GM19463 (cell line): Measurements from ENCODE around the gene RHOJ.

ENCODE experiments used
- ATAC-seq: cut with Tn5 transposase; IDR thresholded peaks from one replicate; pipeline ENCODE4 v1.9.1; 2021; ENCODE audit warnings: mild to moderate bottlenecking, moderate library complexity; ENCODE audit not compliant: unreplicated experiment

Gene RHOJ

DNA sequence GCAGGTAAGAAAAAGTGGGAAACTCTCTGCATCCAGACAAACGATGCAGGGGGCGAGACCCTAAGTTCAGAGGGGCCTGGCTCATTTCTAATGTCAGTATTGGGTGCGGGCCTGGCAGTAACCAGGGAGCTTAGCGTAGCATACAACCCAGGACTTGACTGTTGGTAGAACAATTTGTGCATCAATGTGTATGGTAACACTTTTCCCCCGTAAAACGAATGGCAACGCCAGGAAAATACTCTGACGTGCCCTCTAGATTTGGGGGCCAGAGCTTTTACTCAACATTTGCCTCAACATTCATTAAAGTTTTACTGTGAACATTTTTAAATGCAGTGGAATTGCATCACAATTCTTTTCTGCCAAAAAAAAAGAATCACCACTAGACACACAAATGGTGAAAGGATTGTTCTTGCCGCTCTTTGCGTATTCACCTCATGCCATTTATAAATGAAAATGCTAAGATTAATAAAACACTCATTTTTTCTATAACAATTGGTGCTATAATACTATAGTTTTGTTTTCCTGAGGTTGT is 867 bp downstream of the RHOJ start:
- no peak for ATAC-seq

DNA sequence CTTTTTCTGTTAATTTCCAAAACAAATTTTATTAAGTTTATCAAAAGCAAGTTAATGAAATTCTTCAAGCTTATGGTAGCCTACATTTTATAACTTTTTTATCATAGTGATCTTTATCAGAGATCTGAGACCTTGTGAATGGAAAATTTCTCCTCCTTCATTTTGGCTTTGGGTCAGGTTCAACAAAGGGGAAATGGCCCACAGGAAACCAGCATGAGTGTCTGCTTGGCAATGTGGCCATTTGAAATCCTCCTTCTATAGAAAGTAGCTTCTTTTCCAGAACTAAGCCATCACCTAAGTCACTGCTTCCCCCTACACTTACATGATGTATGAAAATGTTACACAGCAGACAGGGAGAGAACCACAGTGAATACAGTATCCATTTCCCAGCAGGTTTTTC is 1.6 kb downstream of the RHOJ start:
- no peak for ATAC-seq

DNA sequence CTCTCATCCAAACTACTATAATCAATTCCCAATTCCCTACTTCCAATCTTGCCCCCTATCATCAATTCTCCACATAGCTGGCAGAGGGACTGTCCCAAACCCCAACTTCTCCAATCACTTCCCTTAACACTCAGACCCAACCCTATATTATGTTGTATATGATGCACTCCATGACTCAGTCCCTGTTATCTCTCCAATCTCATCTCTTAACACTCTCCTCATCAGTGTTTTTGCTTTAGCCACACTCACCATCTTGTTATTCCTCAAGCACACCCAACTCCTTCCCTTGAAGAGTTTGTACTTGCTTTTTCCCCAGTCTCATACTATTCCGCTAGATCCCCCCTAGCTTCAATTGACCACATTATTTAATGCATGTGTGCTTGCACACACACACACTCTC is 4.9 kb downstream of the RHOJ start:
- ATAC-seq: no peak

DNA sequence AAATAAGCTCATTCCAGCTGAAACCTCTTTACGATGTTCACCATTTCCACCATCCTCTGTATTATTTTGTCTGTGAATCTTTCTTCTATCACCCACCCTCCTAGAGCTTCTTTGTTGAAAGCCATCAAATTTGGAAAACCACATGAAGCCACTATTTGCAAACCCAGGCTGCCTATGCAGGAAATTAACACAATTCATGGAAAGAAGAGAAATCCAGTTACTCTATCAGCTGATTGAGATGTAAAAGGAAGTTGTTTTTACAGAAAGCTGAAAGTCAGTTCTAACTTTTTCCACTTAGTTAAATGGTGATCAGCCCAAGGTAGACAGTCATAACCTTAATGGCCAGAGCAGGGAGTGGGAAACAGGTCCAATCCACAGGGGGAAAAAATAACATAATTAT is 6.6 kb downstream of the RHOJ start:
- ATAC-seq: no peak

DNA sequence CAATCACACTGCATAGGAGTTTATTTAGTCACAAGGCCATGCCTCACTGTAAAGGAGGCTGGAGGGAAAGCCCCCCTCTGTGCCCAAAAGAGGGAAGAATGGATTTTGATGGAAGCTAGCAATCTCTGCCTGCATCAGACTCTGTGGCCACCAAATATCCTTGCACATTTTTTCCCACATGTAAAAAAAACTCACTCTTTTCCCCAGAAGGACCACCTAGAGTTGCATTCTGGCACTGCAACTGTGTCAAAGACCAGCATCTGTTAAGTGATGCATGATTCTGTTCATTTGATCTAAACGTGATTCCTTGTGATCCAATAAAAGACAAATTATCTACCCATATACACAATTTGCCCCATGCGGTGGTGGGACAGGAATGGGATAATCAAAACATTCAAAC is 8.0 kb downstream of the RHOJ start:
- ATAC-seq: no peak

DNA sequence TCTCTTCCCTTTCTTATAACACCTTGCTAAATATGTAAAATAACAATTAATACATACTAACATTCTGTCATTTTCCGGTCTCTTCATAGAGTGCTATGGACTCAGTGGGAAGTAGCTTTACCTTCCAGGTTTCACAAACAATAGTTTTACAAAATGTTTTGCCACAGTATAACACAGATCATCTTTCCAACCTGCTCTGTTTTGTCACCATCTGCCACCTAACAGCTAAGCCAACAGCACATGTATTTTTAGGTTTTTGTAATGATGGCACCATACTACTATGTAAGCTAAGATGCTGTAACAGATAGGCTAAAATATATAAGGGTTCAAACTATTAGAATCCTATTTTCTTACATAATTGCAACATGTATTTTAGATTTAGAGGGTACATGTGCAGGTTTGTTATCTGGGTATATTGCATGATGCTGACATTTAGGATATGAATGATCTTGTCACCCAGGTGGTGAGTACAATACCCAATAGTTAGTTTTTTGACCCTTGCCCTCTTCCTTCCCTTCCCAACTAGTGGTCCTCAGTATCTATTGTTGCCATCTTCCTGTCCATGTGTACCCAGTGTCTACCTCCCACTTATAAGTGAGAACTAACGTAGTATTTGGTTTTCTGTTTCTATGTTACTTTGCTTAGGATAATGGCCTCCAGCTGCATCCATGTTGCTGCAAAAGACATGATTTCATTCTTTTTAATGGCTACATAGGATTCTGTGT is 8.7 kb downstream of the RHOJ start:
- no peak for ATAC-seq

DNA sequence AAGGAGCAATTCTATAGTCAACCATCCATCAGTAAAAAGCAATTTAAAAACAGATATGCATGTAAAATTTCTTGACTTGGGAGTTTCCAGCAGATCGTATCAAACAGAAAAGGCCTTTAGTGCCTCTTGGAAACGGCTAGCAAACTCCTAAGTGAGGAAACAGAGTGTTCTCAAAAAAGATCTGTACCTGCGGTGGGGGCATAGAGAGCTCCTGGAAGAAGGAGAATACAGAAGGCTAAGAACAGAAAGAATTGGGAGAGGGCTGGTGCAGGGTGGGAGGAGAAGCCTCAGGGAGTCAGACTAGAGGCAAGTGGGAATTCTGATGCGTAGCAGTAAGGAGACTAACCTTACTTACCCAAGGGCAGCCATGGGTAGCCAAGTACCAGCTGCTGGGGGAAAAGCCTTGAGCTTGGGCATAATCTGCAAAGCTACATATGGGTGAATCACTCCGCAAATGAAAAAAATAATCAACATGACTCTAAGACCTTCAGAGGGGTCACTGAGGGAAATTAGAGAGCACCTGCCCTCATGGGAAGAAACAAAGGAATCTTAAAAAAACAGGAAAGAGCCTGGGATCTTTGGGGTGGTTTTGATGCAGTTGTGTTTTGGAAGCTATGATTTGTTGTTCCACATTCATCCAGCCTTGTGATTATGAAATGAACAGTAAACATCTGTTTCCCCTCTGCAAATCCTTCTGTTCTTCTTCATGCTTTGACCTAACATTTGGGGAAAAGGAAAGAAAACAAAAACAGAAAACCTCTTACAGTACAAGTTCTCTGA is 10.4 kb downstream of the RHOJ start:
- ATAC-seq: no peak

DNA sequence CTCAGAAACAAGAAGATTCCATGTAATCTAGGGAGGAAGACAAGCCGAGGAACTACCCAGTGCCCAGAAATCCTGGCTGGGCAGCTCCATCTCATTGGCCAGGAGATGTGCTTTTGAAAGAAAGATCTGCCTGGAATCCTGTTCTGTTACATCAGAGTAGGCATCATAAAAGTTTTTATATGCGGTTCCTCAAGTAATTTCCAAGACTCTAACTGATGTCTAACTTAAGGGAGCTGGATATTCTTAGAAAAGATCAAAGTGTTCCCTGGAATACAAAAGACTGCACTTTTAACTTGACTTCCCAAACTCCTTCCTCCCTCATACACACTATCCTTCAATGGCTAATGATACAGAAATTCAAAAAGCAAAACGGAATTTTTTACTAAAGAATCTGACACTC is 16.3 kb downstream of the RHOJ start:
- no peak for ATAC-seq

DNA sequence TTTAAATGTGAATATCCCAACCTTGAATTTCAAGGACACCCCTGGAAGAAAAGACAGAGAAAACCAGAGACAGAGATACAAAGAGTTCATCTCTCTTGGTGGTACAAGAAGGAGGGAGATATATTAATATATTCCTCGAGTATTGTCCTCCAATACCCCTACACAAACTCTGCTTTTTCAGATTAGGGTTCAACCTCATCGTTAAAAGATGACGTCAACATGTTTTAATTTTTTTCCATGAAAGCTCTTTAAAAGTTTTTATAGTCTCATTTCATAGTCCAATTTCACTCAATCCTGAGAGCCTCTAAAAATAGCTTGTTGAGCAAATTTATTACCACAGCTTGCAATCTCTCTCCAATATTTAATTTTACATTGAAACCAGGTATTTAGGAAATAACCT is 19.4 kb downstream of the RHOJ start:
- ATAC-seq: no peak

DNA sequence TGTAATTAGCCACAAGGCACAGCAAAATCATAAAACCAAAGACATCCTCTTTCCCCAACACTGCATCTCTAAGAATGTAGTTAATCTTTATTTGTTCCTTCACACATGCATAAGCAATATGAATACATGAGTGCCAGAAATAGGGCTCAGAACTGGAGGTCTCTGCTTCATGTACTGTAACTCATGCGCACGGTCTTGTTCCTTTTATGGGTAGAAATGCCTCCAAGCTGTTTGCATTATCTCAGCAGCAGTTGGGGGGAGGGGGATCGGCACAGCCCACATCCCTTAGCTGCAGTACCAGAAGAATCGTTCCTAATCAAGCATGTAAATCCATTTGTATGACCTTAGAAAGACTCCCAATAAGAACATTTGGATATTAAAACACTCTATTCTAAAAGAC is 20.0 kb downstream of the RHOJ start:
- no peak for ATAC-seq

DNA sequence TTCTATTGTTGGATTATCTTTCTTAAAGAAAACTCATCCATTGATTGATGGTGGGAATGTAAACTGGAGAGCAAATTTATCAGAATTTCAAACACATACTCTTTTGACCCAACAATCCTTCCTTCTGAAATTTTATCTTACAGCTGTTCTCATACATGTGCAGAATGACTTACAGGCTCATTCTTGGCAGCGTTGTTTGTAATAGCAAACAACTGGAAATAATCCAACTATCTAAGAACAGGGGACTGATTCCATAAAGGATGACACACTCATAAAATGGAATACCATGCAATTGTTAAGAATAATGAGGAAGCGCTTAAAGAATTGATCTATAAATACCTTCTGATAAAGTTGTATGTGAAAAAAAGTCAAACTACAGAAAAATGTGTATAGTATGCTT is 24.0 kb downstream of the RHOJ start:
- ATAC-seq: no peak

DNA sequence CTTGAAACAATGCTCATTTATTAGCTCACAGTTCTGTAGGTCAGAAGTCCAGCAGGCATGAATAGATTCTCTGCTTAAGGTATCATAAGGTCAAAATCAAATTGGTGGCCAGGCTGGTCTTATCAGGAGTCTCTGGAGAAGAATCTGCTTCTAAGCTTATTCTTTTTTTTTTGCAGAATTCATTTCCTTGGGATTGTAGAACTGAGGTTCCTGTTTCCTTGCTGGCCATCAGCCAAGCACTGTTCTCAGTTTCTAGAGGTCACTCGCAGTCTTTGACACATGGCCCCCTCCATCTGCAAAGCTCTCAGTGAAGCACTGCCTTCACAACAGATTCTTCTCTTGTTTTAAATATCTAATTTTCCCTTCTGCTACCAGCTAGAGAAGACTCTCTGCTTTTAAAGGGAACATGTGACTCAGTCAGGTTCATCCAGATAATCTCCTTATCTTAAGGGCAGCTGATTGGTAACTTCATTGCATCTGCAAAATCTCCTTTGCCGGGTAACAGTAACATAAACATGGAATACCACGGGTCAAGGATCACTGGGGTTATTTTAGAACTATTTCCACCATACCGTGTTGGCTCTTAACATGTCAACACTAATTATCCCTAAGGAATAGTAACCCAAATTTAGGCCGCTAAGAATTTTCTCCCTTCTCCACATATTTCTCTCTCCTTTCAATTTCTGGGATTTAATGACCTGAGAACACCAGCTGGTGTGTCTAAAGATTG is 25.3 kb downstream of the RHOJ start:
- no peak for ATAC-seq

DNA sequence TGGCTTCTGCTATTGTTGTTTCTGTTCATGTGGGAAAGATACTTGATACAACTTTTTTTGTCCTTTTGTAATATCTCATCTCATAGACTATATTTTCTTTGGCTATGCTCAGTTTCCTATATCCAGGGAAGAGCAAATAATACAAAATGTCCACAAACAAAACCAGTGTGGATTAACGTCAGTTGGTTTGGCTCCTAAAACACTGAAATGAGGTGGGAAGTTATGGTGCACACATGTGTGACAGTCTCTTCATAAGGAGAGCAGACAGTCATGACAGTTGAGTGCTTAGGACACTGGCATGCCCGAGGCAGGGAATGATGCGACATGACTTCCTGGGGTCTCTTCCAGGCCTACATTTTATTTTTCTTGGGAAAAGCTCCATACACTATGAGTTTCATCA is 27.5 kb downstream of the RHOJ start:
- ATAC-seq: no peak

DNA sequence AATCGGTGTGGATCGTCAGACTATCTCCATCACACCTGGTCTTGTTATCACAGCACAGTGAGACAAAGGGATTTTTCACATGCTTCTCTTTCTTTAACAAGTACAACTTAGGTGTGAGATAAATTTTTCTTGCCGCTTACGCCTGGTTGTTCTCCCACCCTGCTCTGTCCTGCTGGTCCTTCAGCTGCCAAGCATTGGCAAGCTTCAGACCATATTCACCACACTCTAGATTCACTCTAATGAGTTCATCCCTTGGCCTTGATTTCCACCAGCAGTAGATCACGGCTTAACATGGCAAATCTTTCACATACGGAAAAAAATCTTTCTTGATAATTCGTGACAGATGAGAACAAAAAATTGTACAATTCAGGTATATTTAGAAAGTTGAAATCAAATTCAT is 33.5 kb downstream of the RHOJ start:
- ATAC-seq: no peak

DNA sequence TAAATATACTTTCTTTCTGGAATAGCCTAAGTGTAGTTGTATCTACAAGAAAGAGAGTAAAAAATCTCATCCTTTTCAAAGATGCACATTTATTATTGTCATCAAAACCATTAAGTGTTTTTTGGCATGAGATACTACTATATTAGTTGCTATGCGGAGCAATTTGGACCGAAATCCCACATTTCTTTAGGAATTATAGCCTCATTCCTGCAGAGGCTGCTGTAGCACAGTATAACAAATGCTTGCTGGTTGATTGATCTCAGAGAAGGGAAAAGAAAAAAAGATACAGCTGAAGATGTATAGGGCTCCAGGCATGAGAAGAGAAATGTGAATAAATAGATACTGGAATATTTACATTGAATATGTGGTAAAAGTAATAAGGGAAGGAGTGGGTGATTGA is 36.0 kb downstream of the RHOJ start:
- ATAC-seq: no peak

DNA sequence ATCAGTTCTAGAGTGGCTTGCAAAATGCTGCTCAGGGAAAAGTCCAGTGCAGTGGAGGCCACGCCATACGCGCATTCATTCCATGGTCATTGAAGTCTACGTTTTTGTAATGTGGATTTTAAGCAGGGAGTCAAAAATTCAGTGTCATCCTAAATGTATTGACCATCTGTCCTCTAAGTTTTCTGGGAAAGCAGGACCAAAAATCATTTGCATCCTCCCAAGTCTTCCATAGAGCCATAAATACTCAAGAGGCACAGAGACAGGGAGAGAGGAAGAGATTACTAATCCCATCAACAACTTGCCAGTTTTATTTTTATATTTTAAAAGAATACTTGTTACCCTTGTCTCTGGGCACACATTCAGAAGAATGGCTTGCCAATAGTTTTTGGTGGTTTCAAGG is 36.9 kb downstream of the RHOJ start:
- ATAC-seq: no peak

DNA sequence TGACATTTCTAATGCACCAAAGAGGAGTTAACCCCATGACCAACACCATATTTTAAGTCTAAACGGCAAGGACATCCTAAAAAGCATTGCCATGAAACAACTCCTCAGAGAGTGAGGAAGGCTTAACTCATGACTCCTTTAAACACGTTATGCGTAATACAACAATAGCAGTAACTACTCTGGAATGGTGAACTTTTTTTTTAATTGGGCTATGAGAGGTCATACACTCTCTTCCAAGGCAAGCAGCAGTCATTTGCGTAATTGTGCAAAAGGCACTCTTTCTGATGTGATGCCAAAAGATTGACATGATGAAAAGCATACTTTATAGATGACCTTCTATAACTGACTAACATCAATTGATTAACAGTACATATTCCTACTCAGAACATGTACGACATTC is 39.4 kb downstream of the RHOJ start:
- no peak for ATAC-seq

DNA sequence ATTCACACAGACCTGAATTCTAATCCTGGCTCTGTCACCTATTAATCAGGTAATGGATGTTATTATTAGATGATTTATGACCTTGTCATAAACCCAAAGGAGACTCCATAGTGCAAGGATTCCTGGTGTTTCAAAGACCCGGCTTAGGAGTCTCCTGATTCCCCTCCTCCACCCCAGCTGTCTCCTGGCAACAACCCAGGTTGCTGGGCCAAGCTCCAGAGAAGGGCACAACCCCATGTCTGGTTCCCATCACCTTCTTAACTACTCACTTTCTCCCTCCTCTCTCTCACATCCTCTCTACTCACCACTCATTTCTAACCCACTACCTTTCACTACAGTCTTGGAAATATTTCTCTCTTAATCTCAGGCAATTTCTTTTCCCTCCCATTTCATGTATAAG is 41.6 kb downstream of the RHOJ start:
- ATAC-seq: no peak

DNA sequence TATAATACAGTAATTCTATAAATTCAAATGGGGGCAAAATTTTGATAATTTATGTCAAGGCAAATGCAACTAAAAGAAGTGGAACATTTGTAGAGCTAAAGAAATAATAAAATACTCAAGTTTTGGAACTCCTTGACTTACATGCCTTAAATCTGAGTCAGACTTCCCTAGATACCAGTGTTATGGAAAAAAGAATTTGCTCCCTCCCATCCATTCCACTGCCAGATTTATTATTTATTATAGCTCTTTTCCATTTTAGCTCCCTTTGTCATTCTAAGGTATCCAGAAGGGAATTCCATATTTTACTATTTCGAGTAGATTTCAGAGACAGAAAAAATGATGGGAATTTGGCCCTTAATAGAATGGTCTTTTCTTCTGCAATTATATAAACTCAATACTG is 44.0 kb downstream of the RHOJ start:
- ATAC-seq: no peak

DNA sequence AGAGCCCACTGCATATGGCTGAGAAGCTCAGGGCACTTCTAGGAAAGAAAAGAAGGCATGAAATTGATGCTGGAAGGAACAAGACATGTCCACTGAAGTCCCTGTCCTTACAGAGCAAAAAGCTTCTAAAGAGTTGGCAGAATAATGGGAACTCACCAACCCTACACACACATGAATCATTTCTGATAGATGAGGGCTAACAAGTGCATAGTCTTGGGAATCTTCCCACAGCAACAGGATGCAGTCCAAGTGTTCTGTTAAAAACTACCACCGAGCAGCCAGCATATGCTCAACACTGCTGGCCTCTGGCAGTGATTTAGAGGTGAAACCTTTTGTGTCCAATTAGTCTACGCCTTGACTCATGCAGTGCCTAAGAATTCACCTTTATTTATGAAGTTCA is 44.8 kb downstream of the RHOJ start:
- ATAC-seq: no peak

DNA sequence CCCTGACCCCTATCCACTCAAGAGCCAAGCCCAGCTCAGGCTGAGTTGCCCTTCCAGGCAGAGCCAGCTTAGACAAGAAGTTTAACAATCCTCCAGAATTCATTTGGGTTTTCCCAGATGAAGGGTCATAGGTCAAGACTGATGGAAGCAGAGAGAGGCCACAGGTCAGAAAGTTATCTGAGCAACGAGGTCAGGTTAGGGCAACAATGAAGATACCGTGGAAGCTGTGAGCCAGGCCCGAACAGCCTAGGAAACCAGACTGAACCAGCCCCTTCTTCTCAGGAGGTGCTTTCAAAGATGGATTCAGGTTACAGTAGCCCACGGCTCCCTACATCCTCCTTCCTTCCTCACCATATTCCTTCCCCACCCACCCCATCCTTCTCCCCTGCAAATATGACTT is 53.1 kb downstream of the RHOJ start:
- no peak for ATAC-seq

DNA sequence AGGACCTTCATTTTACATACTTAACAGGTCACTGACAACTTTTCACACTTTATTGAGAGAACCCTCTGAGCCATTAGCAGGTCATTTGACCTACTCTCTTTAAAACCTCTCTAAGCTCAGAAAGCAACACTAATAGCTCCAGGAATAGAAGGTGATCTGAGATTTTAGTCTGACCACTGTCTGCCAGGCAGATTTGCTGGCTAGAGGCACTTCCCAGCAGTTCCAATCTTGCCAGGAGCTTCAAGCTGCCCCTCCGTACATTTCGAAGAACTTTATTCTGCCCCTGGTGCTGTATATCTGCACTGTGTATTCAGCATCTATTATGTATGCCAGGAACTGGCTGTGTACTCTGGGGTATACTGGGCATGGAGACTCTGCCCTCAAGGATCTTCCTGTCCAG is 58.2 kb downstream of the RHOJ start:
- ATAC-seq: no peak
